CD4-positive, alpha-beta T cell (primary cell): ENCODE results near the gene AK9. TPM values are rescaled to one million over a fixed set of nuclear protein-coding genes. Genes with fewer than 3 reads are reported as not detected.

Source experiments
- ATAC-seq: fragments of 200-7000 bp; cut with Tn5 transposase; one replicate; pipeline ENCODE4 v1.10.0; 2022; ENCODE audit warnings: mild to moderate bottlenecking; ENCODE audit not compliant: poor library complexity
- CTCF ChIA-PET: fragments of 350-600 bp; sonication (Branson Sonifier 250); formaldehyde crosslinking; loops from one replicate; lab custom pipeline; 2021; ENCODE audit warnings: antibody characterized with exemption, inconsistent platforms; lab: Charles Lee
- POLR2A ChIA-PET: fragments of 350-600 bp; sonication (Branson Sonifier 250); formaldehyde crosslinking; loops from one replicate; lab custom pipeline; 2021; ENCODE audit warnings: antibody characterized with exemption, inconsistent platforms; lab: Charles Lee
- DNase-seq, 14 experiments: peaks; one replicate each; pipeline ENCODE4 v3.0.0-alpha.2; 2013 to 2020; ENCODE audit warnings: mixed read lengths in 2 of 14
- H3K27ac ChIP-seq, 2 donors: one replicate each; pipeline versions ENCODE4 v1.5.1 to v1.7.0; 2013; ENCODE audit warnings: low read length in 2 of 2, low read depth in 1 of 2, mild to moderate bottlenecking in 1 of 2
- H3K27me3 ChIP-seq, 2 experiments: 1 replicate in 1 of 2; 2 replicates in 1 of 2; pipeline versions ENCODE4 v1.6.1 to v1.7.0; 2013; ENCODE audit warnings: low read length in 2 of 2, control low read depth in 1 of 2, mild to moderate bottlenecking in 1 of 2, moderate library complexity in 1 of 2; ENCODE audit not compliant: insufficient read depth in 2 of 2, control insufficient read depth in 1 of 2
- H3K36me3 ChIP-seq: one replicate; pipeline ENCODE4 v1.6.1; 2013; ENCODE audit warnings: low read length, control low read depth; ENCODE audit not compliant: insufficient read depth
- H3K4me1 ChIP-seq: one replicate; pipeline ENCODE4 v1.6.1; 2013; ENCODE audit warnings: low read length, control low read depth; ENCODE audit not compliant: insufficient read depth
- H3K4me3 ChIP-seq: one replicate; pipeline ENCODE4 v1.5.1; 2013; ENCODE audit warnings: mild to moderate bottlenecking, low read length, moderate library complexity
- H3K9me3 ChIP-seq, 2 experiments: 1 replicate in 1 of 2; 2 replicates in 1 of 2; pipeline versions ENCODE4 v1.6.1 to v1.7.0; 2013; ENCODE audit warnings: low read length in 2 of 2, mild to moderate bottlenecking in 2 of 2, control low read depth in 1 of 2, moderate library complexity in 1 of 2; ENCODE audit not compliant: control insufficient read depth in 1 of 2, insufficient read depth in 1 of 2
- H3K27ac Mint-ChIP-seq: one replicate; pipeline ENCODE4 v1.8.0; 2020; ENCODE audit warnings: mixed read lengths
- H3K27me3 Mint-ChIP-seq: one replicate; pipeline ENCODE4 v1.8.0; 2021; ENCODE audit warnings: mixed read lengths
- H3K36me3 Mint-ChIP-seq: one replicate; pipeline ENCODE4 v1.8.0; 2021; ENCODE audit warnings: low read depth, mixed read lengths
- H3K4me1 Mint-ChIP-seq: one replicate; pipeline ENCODE4 v1.8.0; 2021; ENCODE audit warnings: low read depth, mixed read lengths
- H3K4me3 Mint-ChIP-seq: one replicate; pipeline ENCODE4 v1.8.0; 2020; ENCODE audit warnings: mild to moderate bottlenecking, mixed read lengths
- H3K9me3 Mint-ChIP-seq: one replicate; pipeline ENCODE4 v1.8.0; 2020; ENCODE audit warnings: mixed read lengths
- CTCF ChIP-seq: fragments of 200-600 bp; IDR thresholded peaks from one replicate; pipeline ENCODE4 v1.8.0; 2022; ENCODE audit warnings: antibody characterized with exemption, mild to moderate bottlenecking
- intact Hi-C, 2 experiments: fragments of 100-400 bp; cut with DNase I in 1 of 2; cut with micrococcal nuclease in 1 of 2; formaldehyde crosslinking; loops; one replicate each; pipeline versions ENCODE4 v1.15.1 to v1.9.0; 2023 to 2025; cut with DNase I, micrococcal nuclease
- total RNA-seq, 174 experiments: library from RNA in 2 of 174; stranded (reverse) in 2 of 174; gene quantifications; one replicate each; pipeline ENCODE4 v1.2.3 and lab custom pipeline; 2021 to 2026

The AK9 gene
- total RNA-seq, 2 experiments from 2014 or later, result 5.3 to 6.6 TPM

- ATAC-seq, result no peak
- Mint-ChIP-seq H3K4me3 (no peak overlapping the region), H3K36me3 (no peaks in the 10 kb centered on the region), H3K27ac (no peak overlapping the region), H3K27me3 (no peaks in the 10 kb centered on the region), H3K9me3 (no peaks in the 10 kb centered on the region), H3K4me1 (no peaks in the 10 kb centered on the region)
- no peaks in the 10 kb centered on the region for H3K4me1 ChIP-seq
- H3K27ac ChIP-seq, result no peak overlapping the region
- H3K36me3 ChIP-seq, result no peaks in the 10 kb centered on the region
- intact Hi-C loops, result no loop called here
- H3K4me3 ChIP-seq, result no peak overlapping the region
- TF ChIP-seq CTCF, result no peak
- no peaks in the 10 kb centered on the region for H3K9me3 ChIP-seq
- no peaks in the 10 kb centered on the region for H3K27me3 ChIP-seq
- no peak for DNase-seq
- ChIA-PET CTCF (no interaction called here), POLR2A (no interaction called here)
These were observed 182.7 kb downstream of the AK9 start for GRCh38 chr6:109508166-109508860.

- CTCF ChIA-PET, result no interaction called here
- intact Hi-C loops, result no loop called here
- H3K4me3 Mint-ChIP-seq, result no peak overlapping the region
- DNase-seq (no peak), ATAC-seq (no peak)
- H3K27ac Mint-ChIP-seq, result no peak overlapping the region
- TF ChIP-seq CTCF, result no peak
- Histone ChIP-seq H3K27ac (no peak overlapping the region), H3K9me3 (no peaks in the 10 kb centered on the region), H3K27me3 (no peaks in the 10 kb centered on the region), H3K4me3 (no peak overlapping the region), H3K4me1 (no peaks in the 10 kb centered on the region), H3K36me3 (no peaks in the 10 kb centered on the region)
- no peaks in the 10 kb centered on the region for H3K9me3 Mint-ChIP-seq
- no peaks in the 10 kb centered on the region for H3K4me1 Mint-ChIP-seq
- H3K27me3 Mint-ChIP-seq, result no peaks in the 10 kb centered on the region
- POLR2A ChIA-PET, result no interaction called here
- H3K36me3 Mint-ChIP-seq, result no peaks in the 10 kb centered on the region
These were observed 183.4 kb downstream of the AK9 start for GRCh38 chr6:109507490-109508072.

- POLR2A ChIA-PET, result no interaction called here
These were observed 184.2 kb downstream of the AK9 start for GRCh38 chr6:109506841-109507240.

More at GRCh38 chr6:109506841-109507240, 184.2 kb downstream of the AK9 start:
- no peak overlapping the region for H3K4me3 Mint-ChIP-seq
- H3K27me3 Mint-ChIP-seq, result no peaks in the 10 kb centered on the region
- intact Hi-C loops, result no loop called here
- H3K9me3 ChIP-seq, result no peaks in the 10 kb centered on the region
- no peak overlapping the region for H3K27ac ChIP-seq
- no peaks in the 10 kb centered on the region for H3K27me3 ChIP-seq
- H3K4me1 ChIP-seq, result no peaks in the 10 kb centered on the region
- no peak for TF ChIP-seq CTCF
- H3K4me1 Mint-ChIP-seq, result no peaks in the 10 kb centered on the region
- DNase-seq (no peak), ATAC-seq (no peak)
- no peak overlapping the region for H3K27ac Mint-ChIP-seq
- no peaks in the 10 kb centered on the region for H3K36me3 Mint-ChIP-seq
- H3K9me3 Mint-ChIP-seq, result no peaks in the 10 kb centered on the region
- H3K4me3 ChIP-seq, result no peak overlapping the region
- CTCF ChIA-PET, result no interaction called here
- H3K36me3 ChIP-seq, result no peaks in the 10 kb centered on the region
